Coronary artery (tissue), 2 donors: ENCODE measurements around the gene PAOX.

Experiments
- DNase-seq: peaks from one replicate; pipeline ENCODE4 v3.0.0-alpha.2; 2017; ENCODE audit warnings: low spot score
- H3K27ac ChIP-seq, 2 donors: fragments of 200-600 bp; sonication (generic); one replicate each; pipeline ENCODE4 v1.5.1; 2016 to 2019
- H3K4me3 ChIP-seq: fragments of 200-600 bp; sonication (generic); 2 replicates; pipeline ENCODE4 v1.5.1; 2016; ENCODE audit warnings: mild to moderate bottlenecking, moderate library complexity
- TF ChIP-seq, protein P1 (sequence below): fragments of 200-600 bp; sonication (generic); IDR thresholded peaks from one replicate; pipeline ENCODE4 v1.5.1; 2019; ENCODE audit warnings: antibody characterized with exemption

The PAOX gene

DNA sequence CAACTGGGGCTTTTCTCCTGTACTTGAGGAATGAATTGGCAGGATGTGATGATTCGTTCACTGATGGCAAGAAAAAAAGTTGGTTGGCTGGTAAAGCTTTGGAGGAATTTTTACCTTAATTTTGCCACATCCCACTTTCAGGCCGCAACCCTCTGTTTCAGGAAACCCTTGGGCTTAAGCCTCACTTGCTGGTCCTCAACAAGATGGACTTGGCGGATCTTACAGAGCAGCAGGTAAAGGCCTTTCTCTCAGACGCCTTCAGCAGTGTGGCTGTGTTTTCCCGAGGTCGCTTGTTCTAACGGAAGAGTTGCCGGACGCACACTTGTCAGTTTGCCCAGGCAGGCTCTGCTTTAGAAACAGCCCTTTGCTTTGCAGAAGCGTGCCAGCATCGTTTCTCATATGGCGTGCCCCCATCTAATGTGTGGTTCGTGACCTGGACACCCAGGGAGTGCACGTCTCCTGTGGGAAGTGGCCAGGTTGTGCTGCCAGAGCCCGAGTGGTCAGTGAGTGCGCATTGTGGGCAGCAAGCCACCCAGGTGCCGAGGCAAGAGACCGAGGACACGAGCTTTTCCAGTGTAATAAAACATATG, 17.1 kb downstream of the PAOX start:
- TF ChIP-seq, protein P1, sequence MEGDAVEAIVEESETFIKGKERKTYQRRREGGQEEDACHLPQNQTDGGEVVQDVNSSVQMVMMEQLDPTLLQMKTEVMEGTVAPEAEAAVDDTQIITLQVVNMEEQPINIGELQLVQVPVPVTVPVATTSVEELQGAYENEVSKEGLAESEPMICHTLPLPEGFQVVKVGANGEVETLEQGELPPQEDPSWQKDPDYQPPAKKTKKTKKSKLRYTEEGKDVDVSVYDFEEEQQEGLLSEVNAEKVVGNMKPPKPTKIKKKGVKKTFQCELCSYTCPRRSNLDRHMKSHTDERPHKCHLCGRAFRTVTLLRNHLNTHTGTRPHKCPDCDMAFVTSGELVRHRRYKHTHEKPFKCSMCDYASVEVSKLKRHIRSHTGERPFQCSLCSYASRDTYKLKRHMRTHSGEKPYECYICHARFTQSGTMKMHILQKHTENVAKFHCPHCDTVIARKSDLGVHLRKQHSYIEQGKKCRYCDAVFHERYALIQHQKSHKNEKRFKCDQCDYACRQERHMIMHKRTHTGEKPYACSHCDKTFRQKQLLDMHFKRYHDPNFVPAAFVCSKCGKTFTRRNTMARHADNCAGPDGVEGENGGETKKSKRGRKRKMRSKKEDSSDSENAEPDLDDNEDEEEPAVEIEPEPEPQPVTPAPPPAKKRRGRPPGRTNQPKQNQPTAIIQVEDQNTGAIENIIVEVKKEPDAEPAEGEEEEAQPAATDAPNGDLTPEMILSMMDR = no peak
- DNase-seq = peak; percentile 53
- Histone ChIP-seq H3K27ac (no peak overlapping the region), H3K4me3 (no peak overlapping the region)

DNA sequence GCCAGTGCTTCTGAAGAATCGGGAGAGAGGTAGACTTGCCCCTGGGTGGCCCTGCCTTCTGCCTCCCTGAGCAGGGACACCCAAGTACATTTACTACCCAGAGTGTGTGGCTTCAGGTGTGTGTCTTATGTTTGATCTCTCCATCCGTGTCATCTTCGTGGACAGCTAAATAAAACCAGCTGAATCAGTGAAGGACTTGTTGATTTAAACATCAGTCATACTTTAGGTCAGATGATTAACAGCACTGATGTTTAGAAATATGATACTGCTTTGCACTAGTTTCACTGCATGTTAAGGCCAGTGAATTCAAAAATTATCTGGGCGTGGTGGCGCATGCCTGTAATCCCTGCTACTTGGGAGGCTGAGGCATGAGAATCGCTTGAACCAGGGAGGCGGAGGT, 18.9 kb downstream of the PAOX start:
- Histone ChIP-seq H3K27ac (no peak overlapping the region), H3K4me3 (no peak overlapping the region)
- no peak for DNase-seq
- TF ChIP-seq, protein P1 = no peak

DNA sequence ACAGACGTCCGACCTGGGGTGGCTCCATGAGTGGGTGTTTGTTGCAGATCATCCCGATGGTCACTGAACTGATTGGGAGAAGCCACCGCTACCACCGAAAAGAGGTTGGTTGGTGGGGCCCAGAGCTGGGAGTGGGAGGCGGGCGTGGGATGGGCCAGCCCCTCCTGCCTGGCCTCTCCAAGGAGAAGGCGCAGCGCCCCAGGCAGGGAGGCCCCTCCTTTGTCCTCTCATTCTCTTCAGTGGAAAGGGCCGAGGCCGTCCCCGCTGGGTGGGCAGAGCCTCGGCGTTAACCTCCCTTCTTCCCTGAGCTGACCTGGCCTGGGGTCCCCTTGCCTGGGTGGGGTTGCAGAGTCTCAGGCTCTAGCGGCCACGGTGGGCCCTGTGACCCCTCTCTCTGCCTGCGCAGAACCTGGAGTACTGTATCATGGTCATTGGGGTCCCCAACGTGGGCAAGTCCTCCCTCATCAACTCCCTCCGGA, 20.1 kb downstream of the PAOX start:
- TF ChIP-seq, protein P1 = no peak
- peak; percentile 61 for DNase-seq
- Histone ChIP-seq H3K4me3 (no peak overlapping the region), H3K27ac (no peak overlapping the region)

DNA sequence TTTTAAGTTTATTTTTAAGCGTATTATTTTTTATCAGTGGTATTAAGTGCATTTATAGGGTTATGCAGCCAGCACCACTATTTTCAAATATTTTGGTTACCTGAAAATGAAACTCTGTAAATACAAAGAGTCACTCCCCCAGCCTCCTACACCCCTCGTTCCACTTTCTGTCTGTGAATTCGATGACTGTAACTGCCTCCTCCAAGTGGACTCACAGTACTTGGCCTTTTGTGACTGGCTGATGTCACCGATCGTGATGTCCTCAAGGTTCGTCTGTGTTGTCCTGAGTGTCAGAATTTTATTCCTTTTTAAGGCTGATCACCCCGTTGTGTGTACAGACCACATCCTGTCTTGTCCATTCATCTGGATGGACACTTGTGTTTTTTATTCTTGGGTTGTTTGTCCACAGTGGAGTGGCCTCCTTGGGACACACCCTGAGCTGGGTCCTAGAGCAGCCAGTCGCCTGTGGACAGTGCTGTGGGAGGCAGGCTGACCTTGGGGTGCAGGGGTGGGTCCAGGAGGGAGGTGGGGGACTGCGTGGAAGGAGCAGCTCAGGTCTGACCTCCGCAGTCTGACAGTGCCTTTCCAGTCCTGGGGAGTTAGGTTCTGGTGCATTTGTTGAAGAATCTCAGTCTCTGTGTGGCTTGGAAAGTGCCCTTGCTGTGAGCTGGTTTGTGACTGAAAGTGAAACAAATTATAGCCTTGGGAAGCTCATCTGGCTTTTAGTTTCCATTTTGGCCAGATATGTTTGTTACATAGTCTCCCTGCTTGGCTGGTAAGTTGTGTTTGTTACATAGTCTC, 21.8 kb downstream of the PAOX start:
- H3K4me3 ChIP-seq = no peak overlapping the region
- DNase-seq = no peak
- no peak overlapping the region for H3K27ac ChIP-seq

DNA sequence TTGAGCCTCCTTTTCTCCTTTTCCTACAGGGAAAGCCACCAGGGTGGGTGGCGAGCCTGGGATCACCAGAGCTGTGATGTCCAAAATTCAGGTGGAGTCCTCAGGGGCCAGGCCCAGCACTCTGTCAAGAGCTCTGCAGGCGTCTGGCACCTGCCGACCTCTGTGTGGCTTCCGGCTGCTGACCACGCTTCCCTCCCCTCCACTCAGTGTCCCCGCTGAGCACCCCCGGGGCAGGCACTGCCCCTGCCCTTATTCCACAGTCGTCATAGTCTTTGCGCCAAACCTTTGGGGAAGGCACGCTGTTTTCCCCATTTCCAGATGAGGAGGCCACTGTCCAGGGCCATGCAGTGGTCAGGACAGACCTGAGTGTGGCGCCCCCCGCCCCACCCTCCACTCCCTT, 22.4 kb downstream of the PAOX start:
- Histone ChIP-seq H3K27ac (no peak overlapping the region), H3K4me3 (no peak overlapping the region)
- DNase-seq = no peak
- TF ChIP-seq, protein P1 = no peak

More for the DNA sequence above, 21.8 kb downstream of the PAOX start:
- TF ChIP-seq, protein P1 = no peak

DNA sequence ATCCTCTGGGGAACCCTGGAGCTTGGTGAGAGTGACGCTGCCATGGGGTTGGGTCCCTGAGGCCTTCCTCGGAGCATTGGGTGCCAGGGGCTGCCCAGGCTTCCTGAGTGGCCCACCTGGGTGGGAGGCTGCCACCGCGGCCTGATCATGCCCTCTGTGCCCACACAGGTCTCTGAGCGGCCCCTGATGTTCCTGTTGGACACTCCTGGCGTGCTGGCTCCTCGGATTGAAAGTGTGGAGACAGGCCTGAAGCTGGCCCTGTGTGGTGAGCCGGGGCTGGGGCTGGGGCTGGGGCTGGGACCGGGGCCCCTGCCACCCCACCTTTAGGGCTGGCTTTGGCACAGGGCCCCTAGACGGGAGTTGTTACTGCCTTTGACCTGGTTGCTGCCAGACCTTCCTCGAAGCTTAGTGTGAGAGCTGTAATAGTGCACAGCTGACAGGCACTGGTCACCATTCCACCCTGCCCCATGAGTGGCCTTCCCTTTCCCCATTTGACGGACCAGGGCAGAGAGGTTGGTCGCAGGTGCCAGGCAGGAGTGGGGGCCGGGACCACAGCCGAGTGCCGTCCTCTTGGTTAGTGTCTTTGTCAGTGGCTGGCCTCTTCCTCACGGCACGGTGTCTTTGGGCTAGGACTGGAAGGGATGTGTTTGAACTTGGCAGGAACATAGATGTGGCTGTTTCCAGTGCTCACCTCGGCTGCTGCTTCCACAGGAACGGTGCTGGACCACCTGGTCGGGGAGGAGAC, 23.1 kb downstream of the PAOX start:
- Histone ChIP-seq H3K4me3 (no peak overlapping the region), H3K27ac (no peak overlapping the region)
- no peak for DNase-seq
- TF ChIP-seq, protein P1 = no peak
